HG03432 (cell line): ENCODE measurements around the gene PRKCE.
A peak's percentile ranks its signal among the peaks of the same experiment; 100 is the strongest.

ENCODE experiments used
- ATAC-seq: cut with Tn5 transposase; IDR thresholded peaks from one replicate; pipeline ENCODE4 v1.9.1; 2021; ENCODE audit warnings: mild to moderate bottlenecking, moderate library complexity; ENCODE audit not compliant: unreplicated experiment

The PRKCE gene

GRCh38 chr2:45651415-45652089 lies at the start of gene PRKCE:
PRKCE (plus strand) TSS chr2:45651675.
- peak; percentile 12 for ATAC-seq

GRCh38 chr2:45602624-45603023 lies 48.9 kb upstream of the PRKCE start:
- no peak for ATAC-seq

- ATAC-seq = no peak
Measured at GRCh38 chr2:45605116-45605515, 46.4 kb upstream of the PRKCE start.

- ATAC-seq = no peak
Measured at GRCh38 chr2:45606796-45607195, 44.7 kb upstream of the PRKCE start.

- no peak for ATAC-seq
Measured at GRCh38 chr2:45607701-45608100, 43.8 kb upstream of the PRKCE start.

GRCh38 chr2:45610281-45611019 lies 41.0 kb upstream of the PRKCE start:
- ATAC-seq = peak; percentile 53

- ATAC-seq = peak; percentile 95
Measured at GRCh38 chr2:45611020-45611859, 40.2 kb upstream of the PRKCE start, which contains the start of gene SRBD1. SRBD1 (minus strand) TSS chr2:45611267; CDS start chr2:45605441, 5,826 bp downstream.

GRCh38 chr2:45612285-45612684 lies 39.2 kb upstream of the PRKCE start:
- ATAC-seq = no peak

GRCh38 chr2:45612731-45613130 lies 38.7 kb upstream of the PRKCE start:
- no peak for ATAC-seq

- no peak for ATAC-seq
Measured at GRCh38 chr2:45614330-45614729, 37.1 kb upstream of the PRKCE start.

- no peak for ATAC-seq
Measured at GRCh38 chr2:45614871-45615415, 36.5 kb upstream of the PRKCE start.

GRCh38 chr2:45616658-45617411 lies 34.6 kb upstream of the PRKCE start:
- no peak for ATAC-seq

GRCh38 chr2:45617496-45617895 lies 34.0 kb upstream of the PRKCE start:
- ATAC-seq = no peak

GRCh38 chr2:45622336-45623075 lies 29.0 kb upstream of the PRKCE start:
- no peak for ATAC-seq

GRCh38 chr2:45623098-45623497 lies 28.4 kb upstream of the PRKCE start:
- no peak for ATAC-seq

GRCh38 chr2:45625824-45626223 lies 25.7 kb upstream of the PRKCE start:
- no peak for ATAC-seq

GRCh38 chr2:45626387-45627221 lies 24.9 kb upstream of the PRKCE start:
- ATAC-seq = no peak

GRCh38 chr2:45627911-45628310 lies 23.6 kb upstream of the PRKCE start:
- no peak for ATAC-seq

GRCh38 chr2:45629971-45630370 lies 21.5 kb upstream of the PRKCE start:
- ATAC-seq = no peak
